GM12873 (cell line): ENCODE measurements around the gene CEP112.

ENCODE experiments used
- TF ChIP-seq, protein P1 (sequence below): IDR thresholded peaks from 2 replicates; pipeline ENCODE4 v1.5.1; 2012; ENCODE audit warnings: low read depth, mild to moderate bottlenecking, moderate library complexity, low read length, control low read depth; ENCODE audit not compliant: insufficient read depth; ENCODE audit errors: missing control alignments

The CEP112 gene

DNA sequence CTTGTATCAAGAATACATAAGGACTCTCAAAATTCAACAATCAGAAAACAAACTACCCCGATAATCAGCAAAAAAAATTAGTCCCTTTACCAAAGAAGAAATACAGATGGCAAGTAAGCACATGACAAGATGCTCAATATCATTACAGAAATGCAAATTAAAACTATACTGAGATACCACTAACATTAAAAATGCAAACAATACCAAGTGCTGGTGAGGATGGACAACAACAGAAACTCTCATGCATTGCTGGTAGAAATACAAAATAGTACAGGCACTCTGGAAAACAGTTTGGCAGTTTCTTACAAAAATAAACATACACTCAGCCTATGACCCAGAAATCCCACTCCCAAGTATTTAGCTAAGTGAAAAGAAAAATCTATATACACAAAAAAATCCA lies 7.5 kb downstream of the CEP112 start:
- TF ChIP-seq, protein P1, sequence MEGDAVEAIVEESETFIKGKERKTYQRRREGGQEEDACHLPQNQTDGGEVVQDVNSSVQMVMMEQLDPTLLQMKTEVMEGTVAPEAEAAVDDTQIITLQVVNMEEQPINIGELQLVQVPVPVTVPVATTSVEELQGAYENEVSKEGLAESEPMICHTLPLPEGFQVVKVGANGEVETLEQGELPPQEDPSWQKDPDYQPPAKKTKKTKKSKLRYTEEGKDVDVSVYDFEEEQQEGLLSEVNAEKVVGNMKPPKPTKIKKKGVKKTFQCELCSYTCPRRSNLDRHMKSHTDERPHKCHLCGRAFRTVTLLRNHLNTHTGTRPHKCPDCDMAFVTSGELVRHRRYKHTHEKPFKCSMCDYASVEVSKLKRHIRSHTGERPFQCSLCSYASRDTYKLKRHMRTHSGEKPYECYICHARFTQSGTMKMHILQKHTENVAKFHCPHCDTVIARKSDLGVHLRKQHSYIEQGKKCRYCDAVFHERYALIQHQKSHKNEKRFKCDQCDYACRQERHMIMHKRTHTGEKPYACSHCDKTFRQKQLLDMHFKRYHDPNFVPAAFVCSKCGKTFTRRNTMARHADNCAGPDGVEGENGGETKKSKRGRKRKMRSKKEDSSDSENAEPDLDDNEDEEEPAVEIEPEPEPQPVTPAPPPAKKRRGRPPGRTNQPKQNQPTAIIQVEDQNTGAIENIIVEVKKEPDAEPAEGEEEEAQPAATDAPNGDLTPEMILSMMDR: no peak

- TF ChIP-seq, protein P1: no peak
Measured at GRCh38 chr17:66183529-66183928, 8.4 kb downstream of the CEP112 start.

DNA sequence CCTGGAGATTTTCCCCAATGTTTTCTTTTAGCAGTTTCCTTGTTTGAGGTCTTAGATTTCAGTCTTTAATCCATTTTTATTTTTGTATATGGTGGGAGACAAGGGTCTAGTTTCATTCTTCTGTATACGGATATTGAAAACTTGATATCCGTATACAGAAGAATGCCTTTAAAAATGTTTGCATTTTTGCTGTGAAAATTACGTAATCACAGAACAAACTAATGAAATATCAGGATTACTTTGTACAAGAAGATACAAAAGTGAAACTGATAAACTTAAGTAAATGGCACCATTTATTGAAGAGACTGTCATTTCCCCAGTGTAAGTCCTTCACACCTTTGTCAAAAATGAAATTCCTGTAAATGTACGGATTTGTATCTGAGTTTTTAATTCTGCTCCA lies 13.3 kb downstream of the CEP112 start:
- TF ChIP-seq, protein P1: no peak

- TF ChIP-seq, protein P1: no peak
Measured at GRCh38 chr17:66177048-66177447, 14.9 kb downstream of the CEP112 start.

DNA sequence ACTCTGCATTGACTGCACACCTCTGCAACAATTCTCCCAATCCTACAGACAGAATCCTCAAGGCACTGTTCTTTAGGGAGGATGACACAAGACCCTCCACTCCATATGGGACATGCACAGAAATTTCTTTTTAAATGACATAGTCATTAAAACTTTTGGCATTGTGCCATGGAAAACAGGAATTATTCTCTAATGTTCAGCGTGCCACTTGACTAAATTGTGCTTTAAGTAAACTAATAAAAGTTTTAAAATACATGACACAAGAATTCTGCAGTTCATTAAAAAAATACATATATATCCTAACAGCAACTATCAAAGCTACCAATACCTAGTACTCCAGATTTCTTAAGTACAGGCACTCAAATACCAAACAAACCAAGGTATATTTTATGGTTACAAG lies 16.0 kb downstream of the CEP112 start:
- TF ChIP-seq, protein P1: no peak

GRCh38 chr17:66172691-66173223 lies 19.2 kb downstream of the CEP112 start:
- TF ChIP-seq, protein P1: no peak

- TF ChIP-seq, protein P1: no peak
Measured at GRCh38 chr17:66172144-66172543, 19.8 kb downstream of the CEP112 start.

GRCh38 chr17:66171692-66172091 lies 20.2 kb downstream of the CEP112 start:
- TF ChIP-seq, protein P1: no peak
